Upper lobe of left lung (tissue), 4 donors: ENCODE data around the gene GRK2.

Experiments
- CTCF ChIP-seq, 6 experiments: fragments of 450-650 bp in 4 of 6; fragments of 200-600 bp in 2 of 6; sonication (generic) in 2 of 6; IDR thresholded peaks; one replicate each; pipeline ENCODE4 v1.5.1; 2016 to 2019; ENCODE audit warnings: antibody characterized with exemption in 6 of 6
- POLR2A ChIP-seq, 4 donors: fragments of 450-650 bp; IDR thresholded peaks; one replicate each; pipeline ENCODE4 v1.5.1; 2016 to 2017; ENCODE audit warnings: antibody characterized with exemption in 4 of 4, mild to moderate bottlenecking in 2 of 4
- POLR2AphosphoS5 ChIP-seq, 2 donors: sonication (generic); formaldehyde crosslinking; IDR thresholded peaks; one replicate each; pipeline ENCODE4 v1.5.1; 2017; ENCODE audit warnings: antibody characterized with exemption in 2 of 2

DNA sequence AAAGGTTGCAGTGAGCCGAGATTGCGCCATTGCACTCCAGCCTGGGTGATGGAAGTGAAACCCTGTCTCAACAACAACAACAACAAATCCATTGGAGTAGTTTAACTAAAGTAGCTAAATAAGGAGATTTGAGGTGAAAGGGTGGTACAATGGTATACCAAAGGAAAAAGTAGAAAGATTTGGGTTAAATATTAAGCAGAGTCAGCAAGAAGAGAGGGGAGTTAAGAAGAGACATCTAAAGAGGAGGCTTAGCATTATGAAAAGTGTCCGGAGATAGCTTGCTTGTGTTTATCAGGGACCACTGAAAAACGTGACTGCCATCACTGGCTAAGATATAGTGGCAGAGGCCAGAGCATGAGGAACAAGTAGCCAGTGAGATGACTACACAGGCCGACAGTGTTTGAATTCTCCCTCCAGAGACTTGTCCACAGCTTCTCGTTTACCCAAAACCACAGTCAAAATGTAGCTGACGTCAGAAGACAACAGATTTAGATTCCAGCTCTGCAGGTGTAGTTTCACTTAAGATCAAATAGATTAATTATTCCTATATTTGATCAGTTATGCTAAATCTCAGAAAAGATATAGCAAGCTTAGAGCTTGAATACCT is 32.6 kb upstream of the GRK2 start:
- no peak for TF ChIP-seq CTCF (IDR thresholded peaks at IDR 0.05)
- TF ChIP-seq POLR2A (IDR thresholded peaks at IDR 0.05): no peak
- no peak for TF ChIP-seq POLR2AphosphoS5 (IDR thresholded peaks at IDR 0.05)
